Fibroblast of upper back skin (primary cell): Measurements from ENCODE around the gene BCAP29.
"Not testable (repeated sequence)": the region's sequence is repeated elsewhere in the genome, so short reads cannot be mapped to it uniquely, and the experiment has no call there.

Experiments used
- DNase-seq: peaks from one replicate; pipeline ENCODE4 v3.0.0-alpha.2; 2013

Gene BCAP29

DNA sequence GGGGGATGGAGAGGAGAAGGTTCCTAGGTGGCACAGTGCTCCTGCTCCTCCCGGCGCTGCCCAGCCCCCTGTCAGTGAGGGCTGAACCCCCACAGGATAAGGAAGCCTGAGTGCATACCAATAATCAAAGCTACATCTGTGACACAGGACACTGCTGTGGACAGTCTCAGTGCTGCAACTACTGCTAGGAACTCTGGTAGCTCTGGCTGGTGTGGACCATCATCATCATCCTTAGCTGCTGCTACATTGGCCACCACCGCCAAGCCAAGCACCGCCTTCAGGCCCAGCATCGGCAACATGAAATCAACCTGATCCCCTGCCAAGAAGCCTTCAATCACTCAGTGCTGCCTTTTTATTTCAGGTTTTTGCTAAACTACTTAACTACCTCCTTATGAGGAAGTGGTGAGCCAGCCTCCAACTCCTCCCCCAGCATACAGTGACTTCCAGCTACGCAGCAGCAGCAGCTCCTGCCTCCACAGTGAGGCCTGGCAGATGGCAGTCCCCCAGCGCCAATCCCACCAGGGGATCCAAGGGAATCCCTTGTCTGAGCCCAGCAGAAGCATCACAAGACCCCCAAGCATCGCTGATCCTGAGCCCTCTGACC is 48.5 kb downstream of the BCAP29 start:
- DNase-seq, result no peak

- no peak for DNase-seq
These were observed 50.3 kb downstream of the BCAP29 start for GRCh38 chr7:107630342-107630741.

GRCh38 chr7:107631588-107632491 is 51.8 kb downstream of the BCAP29 start:
- no peak for DNase-seq

DNA sequence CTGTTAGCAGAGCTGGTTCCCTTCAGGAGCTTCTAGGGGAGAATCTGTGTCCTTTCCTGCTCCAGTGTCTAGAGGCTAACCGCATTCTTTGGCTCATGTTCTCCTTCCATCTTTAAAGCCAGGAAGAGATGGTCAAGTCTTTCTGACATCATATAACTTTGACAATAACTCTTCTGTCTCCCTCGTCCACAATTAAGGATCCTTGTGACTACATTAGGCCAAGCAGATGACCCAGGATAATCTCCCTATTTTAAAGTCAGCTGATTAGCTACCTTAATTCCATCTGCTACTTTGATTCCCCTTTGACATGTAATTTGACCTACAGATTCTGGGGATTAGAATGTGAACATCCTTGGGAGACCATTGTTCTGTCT is 52.4 kb downstream of the BCAP29 start:
- no peak for DNase-seq

DNA sequence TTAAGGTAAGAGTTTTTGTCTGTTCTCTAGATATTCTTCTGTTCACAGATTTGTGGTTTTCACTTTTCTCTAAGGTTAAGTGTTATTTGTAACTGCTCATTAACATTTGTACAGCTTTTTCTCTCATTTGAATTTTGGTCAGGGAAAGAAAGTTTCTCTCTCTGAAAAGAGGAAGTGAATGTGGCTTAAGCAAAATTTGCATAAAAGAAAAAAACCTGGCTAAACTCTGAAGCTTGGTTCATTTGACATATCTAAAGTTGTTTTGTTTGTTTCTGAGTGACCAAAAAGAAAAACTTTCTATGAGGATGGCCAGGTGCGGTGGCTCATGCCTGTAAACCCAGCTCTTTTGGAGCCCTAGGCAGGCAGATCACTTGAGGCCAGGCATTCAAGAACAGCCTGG is 58.5 kb downstream of the BCAP29 start:
- DNase-seq, result no peak

- not testable (repeated sequence) for DNase-seq
These were observed 59.0 kb downstream of the BCAP29 start for GRCh38 chr7:107639070-107639469.

GRCh38 chr7:107641676-107642075 is 61.6 kb downstream of the BCAP29 start:
- DNase-seq, result no peak

GRCh38 chr7:107642501-107642900 is 62.5 kb downstream of the BCAP29 start:
- no peak for DNase-seq

DNA sequence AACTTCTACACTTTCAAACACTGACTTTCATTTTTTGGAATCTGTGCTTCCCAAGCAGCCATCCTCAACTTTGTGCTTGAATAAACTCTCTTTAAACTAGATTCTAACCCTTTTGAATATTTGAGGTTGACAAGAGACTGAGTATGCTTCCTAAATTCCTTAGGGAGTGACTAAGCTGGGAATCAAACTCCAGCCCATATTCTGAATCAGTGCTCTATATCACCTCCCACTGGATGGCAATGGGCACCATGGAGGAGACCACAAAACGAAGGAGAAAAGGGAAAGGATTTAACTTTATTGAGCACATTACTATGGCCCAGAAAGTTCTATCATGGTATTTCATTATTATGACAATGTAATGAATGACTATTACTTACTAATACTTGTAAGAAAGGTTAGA is 63.4 kb downstream of the BCAP29 start:
- DNase-seq, result peak; percentile 78

- DNase-seq, result no peak
These were observed 63.9 kb downstream of the BCAP29 start for GRCh38 chr7:107643938-107644308.

DNA sequence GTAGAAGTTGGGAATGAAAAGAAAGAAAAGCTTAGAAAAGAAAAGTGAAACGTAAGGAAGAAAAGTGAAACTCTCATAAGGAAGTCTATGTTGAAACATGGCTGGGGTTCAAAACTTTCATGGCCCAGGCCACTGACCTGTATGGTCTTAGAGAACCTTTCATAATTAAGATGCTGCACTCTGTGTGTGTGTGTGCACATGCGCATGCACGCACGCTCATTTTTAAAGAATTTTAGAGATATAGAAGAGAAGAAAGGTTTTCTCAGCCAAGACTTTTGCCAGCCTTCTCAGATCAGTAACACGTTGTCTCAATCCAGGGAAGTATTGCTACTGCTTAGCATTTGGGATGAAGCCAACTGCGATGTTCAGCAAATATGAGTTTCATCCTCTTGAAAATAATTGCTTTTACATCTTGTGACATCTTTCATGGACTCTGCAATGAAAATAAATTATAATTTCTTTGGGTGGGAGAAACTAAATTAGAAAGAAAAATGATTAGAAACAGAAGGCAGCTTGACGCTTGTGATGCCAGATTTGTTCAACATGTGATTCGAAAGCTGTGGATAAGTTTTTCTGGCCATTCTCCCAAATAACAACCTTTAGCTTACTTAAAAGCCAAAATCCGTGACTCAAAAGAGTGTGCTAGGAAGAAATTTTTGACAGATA is 64.4 kb downstream of the BCAP29 start:
- DNase-seq, result peak; percentile 74

- DNase-seq, result no peak
These were observed 72.6 kb downstream of the BCAP29 start for GRCh38 chr7:107652642-107653041.

- no peak for DNase-seq
These were observed 78.4 kb downstream of the BCAP29 start for GRCh38 chr7:107658467-107658866.

- DNase-seq, result peak; percentile 88
These were observed 79.6 kb downstream of the BCAP29 start for GRCh38 chr7:107659666-107660065.

DNA sequence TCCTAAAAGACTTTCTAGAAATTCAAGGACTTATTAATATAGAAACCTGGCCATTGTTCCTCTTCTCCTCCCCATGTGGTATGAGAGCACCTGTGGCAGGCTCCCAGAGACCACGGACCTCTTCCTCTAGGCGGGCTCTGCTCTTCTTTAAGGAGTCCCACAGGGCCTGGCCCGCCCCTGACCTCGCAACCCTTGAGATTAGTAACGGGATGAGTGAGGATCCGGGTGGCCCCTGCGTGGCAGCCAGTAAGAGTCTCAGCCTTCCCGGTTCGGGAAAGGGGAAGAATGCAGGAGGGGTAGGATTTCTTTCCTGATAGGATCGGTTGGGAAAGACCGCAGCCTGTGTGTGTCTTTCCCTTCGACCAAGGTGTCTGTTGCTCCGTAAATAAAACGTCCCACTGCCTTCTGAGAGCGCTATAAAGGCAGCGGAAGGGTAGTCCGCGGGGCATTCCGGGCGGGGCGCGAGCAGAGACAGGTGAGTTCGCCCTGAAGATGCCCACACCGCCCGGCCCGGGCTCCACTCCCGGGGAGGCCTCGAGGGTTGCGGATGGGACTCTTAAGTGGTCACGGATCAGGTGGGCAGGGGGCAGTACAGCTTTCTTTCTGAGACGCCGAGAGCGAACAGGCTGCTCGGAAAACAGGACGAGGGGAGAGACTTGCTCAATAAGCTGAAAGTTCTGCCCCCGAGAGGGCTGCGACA is 80.5 kb downstream of the BCAP29 start, which contains the start of gene SLC26A4:
Gene SLC26A4 (plus strand): TSS at position 448 of the 700 bp plus-strand sequence. CDS start 814 bp downstream, outside the sequence.
- no peak for DNase-seq

DNA sequence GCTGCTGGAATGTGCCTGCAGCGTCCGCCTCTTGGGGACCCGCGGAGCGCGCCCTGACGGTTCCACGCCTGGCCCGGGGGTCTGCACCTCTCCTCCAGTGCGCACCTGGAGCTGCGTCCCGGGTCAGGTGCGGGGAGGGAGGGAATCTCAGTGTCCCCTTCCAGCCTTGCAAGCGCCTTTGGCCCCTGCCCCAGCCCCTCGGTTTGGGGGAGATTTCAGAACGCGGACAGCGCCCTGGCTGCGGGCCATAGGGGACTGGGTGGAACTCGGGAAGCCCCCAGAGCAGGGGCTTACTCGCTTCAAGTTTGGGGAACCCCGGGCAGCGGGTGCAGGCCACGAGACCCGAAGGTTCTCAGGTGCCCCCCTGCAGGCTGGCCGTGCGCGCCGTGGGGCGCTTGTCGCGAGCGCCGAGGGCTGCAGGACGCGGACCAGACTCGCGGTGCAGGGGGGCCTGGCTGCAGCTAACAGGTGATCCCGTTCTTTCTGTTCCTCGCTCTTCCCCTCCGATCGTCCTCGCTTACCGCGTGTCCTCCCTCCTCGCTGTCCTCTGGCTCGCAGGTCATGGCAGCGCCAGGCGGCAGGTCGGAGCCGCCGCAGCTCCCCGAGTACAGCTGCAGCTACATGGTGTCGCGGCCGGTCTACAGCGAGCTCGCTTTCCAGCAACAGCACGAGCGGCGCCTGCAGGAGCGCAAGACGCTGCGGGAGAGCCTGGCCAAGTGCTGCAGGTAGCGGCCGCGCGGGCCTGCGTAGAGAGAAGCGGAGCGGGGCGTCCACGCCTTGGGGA is 81.2 kb downstream of the BCAP29 start:
- peak; percentile 23 for DNase-seq

- DNase-seq, result no peak
These were observed 81.9 kb downstream of the BCAP29 start for GRCh38 chr7:107661865-107662379.

DNA sequence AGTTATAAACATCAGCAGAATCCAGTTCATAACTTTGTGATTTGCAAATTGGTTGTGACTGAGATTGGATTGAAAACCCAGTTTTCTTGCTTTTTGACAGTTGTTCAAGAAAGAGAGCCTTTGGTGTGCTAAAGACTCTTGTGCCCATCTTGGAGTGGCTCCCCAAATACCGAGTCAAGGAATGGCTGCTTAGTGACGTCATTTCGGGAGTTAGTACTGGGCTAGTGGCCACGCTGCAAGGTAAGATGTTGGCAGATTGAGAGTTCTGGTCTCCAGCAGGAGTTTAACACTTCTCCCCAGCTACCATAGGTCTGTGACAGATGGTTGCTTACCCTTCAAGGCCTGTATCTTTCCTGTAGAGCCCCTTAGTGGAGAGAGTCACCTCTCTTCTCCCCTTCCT is 83.2 kb downstream of the BCAP29 start:
- no peak for DNase-seq

GRCh38 chr7:107666790-107667189 is 86.7 kb downstream of the BCAP29 start:
- no peak for DNase-seq

DNA sequence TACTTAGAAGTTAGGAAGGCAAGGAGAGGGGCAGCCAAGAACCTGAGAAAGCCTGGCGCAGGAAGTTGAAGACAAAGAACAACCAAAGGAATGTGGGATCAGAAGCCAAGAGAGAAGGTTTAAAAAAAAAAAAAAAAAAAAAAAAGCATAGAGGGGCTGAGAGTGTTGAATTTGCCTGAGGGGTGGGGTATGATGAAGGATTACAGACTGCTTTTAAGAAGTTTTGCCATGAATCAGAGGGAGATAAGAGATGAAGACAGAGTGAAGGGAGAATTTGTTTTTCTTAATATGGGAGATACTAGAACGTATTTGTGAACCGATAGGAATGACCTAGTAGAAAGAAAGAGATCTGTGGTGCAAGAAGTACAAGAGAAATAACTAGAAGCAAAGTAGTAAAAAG is 87.3 kb downstream of the BCAP29 start:
- DNase-seq, result no peak

GRCh38 chr7:107668296-107668695 is 88.2 kb downstream of the BCAP29 start:
- DNase-seq, result no peak
